Stomach (tissue), 4 donors: Measurements from ENCODE around the gene SGPP1.

Experiments used
- CTCF ChIP-seq, 7 experiments: fragments of 450-650 bp in 4 of 7; fragments of 200-600 bp in 3 of 7; sonication (generic) in 3 of 7; IDR thresholded peaks; one replicate each; pipeline ENCODE4 v1.5.1; 2016 to 2019; ENCODE audit warnings: antibody characterized with exemption in 7 of 7, control low read depth in 2 of 7, mild to moderate bottlenecking in 1 of 7
- EP300 ChIP-seq: sonication (generic); formaldehyde crosslinking; IDR thresholded peaks from one replicate; pipeline ENCODE4 v1.6.1; 2017; ENCODE audit warnings: antibody characterized with exemption
- POLR2A ChIP-seq, 4 donors: fragments of 450-650 bp; IDR thresholded peaks; one replicate each; pipeline ENCODE4 v1.6.1; 2016; ENCODE audit warnings: antibody characterized with exemption in 4 of 4, control low read depth in 2 of 4, mild to moderate bottlenecking in 1 of 4, moderate library complexity in 1 of 4

GRCh38 chr14:63713764-63714163, 14.1 kb downstream of the SGPP1 start:
- TF ChIP-seq POLR2A (IDR thresholded peaks at IDR 0.05) (no peak), CTCF (IDR thresholded peaks at IDR 0.05) (no peak), EP300 (no peak)
